Left lung (tissue), 10 donors: ENCODE results near the gene ZNF629. TPM values are rescaled to one million over a fixed set of nuclear protein-coding genes. Genes with fewer than 3 reads are reported as not detected.

Experiments used
- ATAC-seq: fragments of 200-7000 bp; cut with Tn5 transposase; one replicate; pipeline ENCODE4 v1.9.1; 2020; ENCODE audit warnings: moderate library complexity
- DNase-seq, 4 donors: peaks; one replicate each; pipeline ENCODE4 v3.0.0-alpha.2; 2013 to 2020
- H3K27ac ChIP-seq, 2 donors: fragments of 200-600 bp; sonication (generic) in 1 of 2; one replicate each; pipeline versions ENCODE4 v1.5.0 to v1.8.0; 2020 to 2021
- H3K27me3 ChIP-seq, 2 donors: fragments of 200-600 bp; sonication (generic) in 1 of 2; one replicate each; pipeline versions ENCODE4 v1.5.0 to v1.8.0; 2020 to 2021
- H3K36me3 ChIP-seq, 2 donors: fragments of 200-600 bp; sonication (generic) in 1 of 2; one replicate each; pipeline versions ENCODE4 v1.5.0 to v1.8.0; 2020 to 2021
- H3K4me1 ChIP-seq, 2 donors: fragments of 200-600 bp; one replicate each; pipeline ENCODE4 v1.8.0; 2021
- H3K4me3 ChIP-seq, 2 donors: fragments of 200-600 bp; sonication (generic) in 1 of 2; one replicate each; pipeline versions ENCODE4 v1.5.0 to v1.8.0; 2020 to 2021; ENCODE audit warnings: mild to moderate bottlenecking in 1 of 2
- H3K9me3 ChIP-seq, 2 donors: fragments of 200-600 bp; sonication (generic) in 1 of 2; one replicate each; pipeline versions ENCODE4 v1.5.0 to v1.8.0; 2020 to 2021
- intact Hi-C, 2 donors: fragments of 100-400 bp; cut with DNase I; formaldehyde crosslinking; loops; one replicate each; pipeline versions ENCODE4 v1.11.2 to v1.14.2; 2022
- polyA plus RNA-seq, 6 donors: library from polyadenylated mRNA; unstranded; fragments of 120-200 nt; gene quantifications; one replicate each; pipeline ENCODE4 v1.2.1, GENCODE V29; 2013; ENCODE audit not compliant: insufficient read length in 6 of 6
- total RNA-seq, 2 donors: library from RNA; stranded (reverse); fragmentation: NEBNext Ultra II Directional; extraction: Animal tissue kit (Norgen Biotek cat#: 25700); gene quantifications; one replicate each; pipeline ENCODE4 v1.2.1, GENCODE V29; 2021
- TF ChIP-seq, protein P1 (sequence below), 2 donors: fragments of 200-600 bp; sonication (generic) in 1 of 2; IDR thresholded peaks; one replicate each; pipeline versions ENCODE4 v1.5.0 to v1.8.0; 2021; ENCODE audit warnings: antibody characterized with exemption in 2 of 2
- donor health status: DM: no; HTN: yes; CAD: no.
- donor health status: DM: no; HTN: no; CAD: no.

Gene ZNF629
- total and polyA plus RNA-seq, 8 donors: 12.3 to 22.8 (median 19.0) TPM

DNA sequence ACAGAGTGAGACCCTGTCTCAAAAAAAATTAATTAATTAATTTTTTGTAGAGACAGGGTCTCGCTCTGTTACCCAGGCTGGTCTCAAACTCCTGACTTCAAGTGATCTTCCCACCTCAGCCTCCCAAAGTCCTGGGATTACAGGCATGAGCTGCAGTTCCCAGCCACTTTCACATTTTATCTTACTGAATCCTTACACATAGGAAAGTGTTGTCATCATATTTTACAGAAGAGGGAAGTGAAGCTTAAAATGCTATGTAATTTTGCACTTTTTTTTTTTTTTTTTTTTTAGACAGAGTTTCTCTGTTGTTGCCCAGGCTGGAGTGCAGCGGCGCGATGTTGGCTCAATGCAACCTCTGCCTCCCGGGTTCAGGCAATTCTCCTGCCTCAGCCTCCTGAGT, 21.1 kb upstream of the ZNF629 start:
- TF ChIP-seq, protein P1, sequence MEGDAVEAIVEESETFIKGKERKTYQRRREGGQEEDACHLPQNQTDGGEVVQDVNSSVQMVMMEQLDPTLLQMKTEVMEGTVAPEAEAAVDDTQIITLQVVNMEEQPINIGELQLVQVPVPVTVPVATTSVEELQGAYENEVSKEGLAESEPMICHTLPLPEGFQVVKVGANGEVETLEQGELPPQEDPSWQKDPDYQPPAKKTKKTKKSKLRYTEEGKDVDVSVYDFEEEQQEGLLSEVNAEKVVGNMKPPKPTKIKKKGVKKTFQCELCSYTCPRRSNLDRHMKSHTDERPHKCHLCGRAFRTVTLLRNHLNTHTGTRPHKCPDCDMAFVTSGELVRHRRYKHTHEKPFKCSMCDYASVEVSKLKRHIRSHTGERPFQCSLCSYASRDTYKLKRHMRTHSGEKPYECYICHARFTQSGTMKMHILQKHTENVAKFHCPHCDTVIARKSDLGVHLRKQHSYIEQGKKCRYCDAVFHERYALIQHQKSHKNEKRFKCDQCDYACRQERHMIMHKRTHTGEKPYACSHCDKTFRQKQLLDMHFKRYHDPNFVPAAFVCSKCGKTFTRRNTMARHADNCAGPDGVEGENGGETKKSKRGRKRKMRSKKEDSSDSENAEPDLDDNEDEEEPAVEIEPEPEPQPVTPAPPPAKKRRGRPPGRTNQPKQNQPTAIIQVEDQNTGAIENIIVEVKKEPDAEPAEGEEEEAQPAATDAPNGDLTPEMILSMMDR (IDR thresholded peaks at IDR 0.05): no peak
- ATAC-seq: no peak
- no peak for DNase-seq
- peaks cover 0 to 36% of the 10 kb centered on the region in 2 donors for H3K4me1 ChIP-seq
- no peak overlapping the region for H3K27ac ChIP-seq
- no peaks in the 10 kb centered on the region for H3K9me3 ChIP-seq
- no peaks in the 10 kb centered on the region for H3K27me3 ChIP-seq
- no peak overlapping the region for H3K4me3 ChIP-seq
- intact Hi-C loops: no loop called here
- H3K36me3 ChIP-seq: no peaks in the 10 kb centered on the region

DNA sequence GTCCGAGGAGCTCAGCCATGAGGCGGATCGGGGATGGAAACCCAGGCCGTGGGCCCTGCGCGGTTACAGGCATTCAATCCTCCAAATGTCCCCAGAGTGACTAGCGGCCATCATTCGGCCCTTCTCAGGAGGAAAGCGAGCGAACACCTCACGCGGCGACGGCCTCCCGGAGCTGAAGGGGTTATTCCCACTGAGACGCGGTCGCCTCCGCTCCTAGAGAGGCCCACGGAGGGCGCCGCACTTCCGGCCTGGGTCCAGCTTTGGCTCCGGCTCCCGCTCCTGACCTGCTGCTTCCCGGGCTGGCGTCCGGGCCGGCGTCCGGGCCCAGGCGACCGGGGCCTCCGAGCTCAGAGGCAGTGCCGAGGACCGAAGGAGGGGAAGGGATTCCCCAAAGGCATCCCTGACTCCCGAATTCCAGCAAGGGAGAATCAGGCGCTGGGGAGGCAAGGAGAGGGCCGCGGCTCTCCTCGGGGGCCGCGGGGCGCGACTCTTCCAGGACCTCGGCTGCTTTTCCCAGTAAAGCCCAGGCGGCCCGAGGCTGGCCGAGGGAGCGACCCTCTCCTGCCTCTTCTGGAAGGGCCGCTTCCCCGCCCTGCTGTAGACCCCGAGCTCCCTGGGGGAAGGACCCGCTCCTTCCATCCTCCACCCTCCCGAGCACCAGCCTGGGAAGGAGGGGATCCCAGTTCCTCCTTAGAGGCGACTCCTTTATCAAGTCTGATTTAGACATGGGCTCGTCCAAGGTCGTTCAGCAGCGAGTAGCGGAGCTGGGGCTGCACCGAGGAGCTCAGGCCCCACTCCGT, 18.6 kb upstream of the ZNF629 start:
- DNase-seq (peak; percentile 86 to 96 (median 90)), ATAC-seq (peak; percentile 97)
- TF ChIP-seq, protein P1 (IDR thresholded peaks at IDR 0.05): no peak
- intact Hi-C loops: no loop called here
- Histone ChIP-seq H3K4me3 (peak overlapping the region; percentile 83 to 86), H3K27ac (peak overlapping the region; percentile 87 to 94), H3K36me3 (no peaks in the 10 kb centered on the region), H3K9me3 (no peaks in the 10 kb centered on the region), H3K27me3 (no peaks in the 10 kb centered on the region), H3K4me1 (peaks cover 0 to 29% of the 10 kb centered on the region in 2 donors)

DNA sequence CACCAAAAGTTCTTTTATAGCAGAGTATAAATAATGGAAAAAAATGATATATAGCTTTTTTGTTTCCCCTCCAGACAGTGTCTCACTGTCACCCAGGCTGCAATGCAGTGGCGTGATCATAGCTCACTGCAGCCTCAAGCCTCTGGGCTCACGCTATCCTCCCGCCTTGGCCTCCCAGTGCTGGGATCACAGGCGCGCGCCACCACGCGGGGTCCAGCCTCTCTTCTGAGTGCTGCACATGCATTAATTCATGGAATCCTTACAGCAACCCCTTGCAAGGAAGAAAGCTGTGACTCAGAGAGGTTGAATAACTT, 18.0 kb upstream of the ZNF629 start:
- peak; percentile 2 for ATAC-seq
- no peaks in the 10 kb centered on the region for H3K36me3 ChIP-seq
- peaks cover 0 to 29% of the 10 kb centered on the region in 2 donors for H3K4me1 ChIP-seq
- intact Hi-C loops: no loop called here
- no peaks in the 10 kb centered on the region for H3K27me3 ChIP-seq
- H3K4me3 ChIP-seq: peak overlapping the region; percentile 83 to 86
- H3K27ac ChIP-seq: peak overlapping the region; percentile 87 to 94
- no peak for DNase-seq
- no peaks in the 10 kb centered on the region for H3K9me3 ChIP-seq
- TF ChIP-seq, protein P1 (IDR thresholded peaks at IDR 0.05): no peak

DNA sequence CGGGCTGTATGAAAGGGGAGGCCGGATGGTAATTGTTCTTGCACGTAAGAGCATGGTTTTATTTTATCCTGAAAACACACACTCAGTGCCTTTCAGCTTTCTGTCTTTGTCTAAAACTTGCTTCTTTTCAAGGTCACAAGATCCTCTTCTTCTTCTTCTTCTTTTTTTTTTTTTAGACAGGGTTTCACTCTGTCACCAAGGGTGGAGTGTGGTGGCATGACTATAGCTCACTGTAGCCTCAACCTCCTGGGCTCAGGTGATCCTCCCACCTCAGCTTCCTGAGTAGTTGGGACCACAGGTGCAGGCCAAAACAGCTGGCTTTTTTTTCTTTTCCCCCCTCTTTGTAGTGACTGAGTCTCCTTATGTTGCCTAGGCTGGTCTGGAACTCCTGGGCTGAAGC, 15.9 kb upstream of the ZNF629 start:
- H3K4me3 ChIP-seq: no peak overlapping the region
- H3K36me3 ChIP-seq: no peaks in the 10 kb centered on the region
- ATAC-seq (no peak), DNase-seq (no peak)
- no peaks in the 10 kb centered on the region for H3K9me3 ChIP-seq
- intact Hi-C loops: no loop called here
- H3K4me1 ChIP-seq: peaks cover 0 to 27% of the 10 kb centered on the region in 2 donors
- TF ChIP-seq, protein P1 (IDR thresholded peaks at IDR 0.05): no peak
- no peaks in the 10 kb centered on the region for H3K27me3 ChIP-seq
- H3K27ac ChIP-seq: no peak overlapping the region

DNA sequence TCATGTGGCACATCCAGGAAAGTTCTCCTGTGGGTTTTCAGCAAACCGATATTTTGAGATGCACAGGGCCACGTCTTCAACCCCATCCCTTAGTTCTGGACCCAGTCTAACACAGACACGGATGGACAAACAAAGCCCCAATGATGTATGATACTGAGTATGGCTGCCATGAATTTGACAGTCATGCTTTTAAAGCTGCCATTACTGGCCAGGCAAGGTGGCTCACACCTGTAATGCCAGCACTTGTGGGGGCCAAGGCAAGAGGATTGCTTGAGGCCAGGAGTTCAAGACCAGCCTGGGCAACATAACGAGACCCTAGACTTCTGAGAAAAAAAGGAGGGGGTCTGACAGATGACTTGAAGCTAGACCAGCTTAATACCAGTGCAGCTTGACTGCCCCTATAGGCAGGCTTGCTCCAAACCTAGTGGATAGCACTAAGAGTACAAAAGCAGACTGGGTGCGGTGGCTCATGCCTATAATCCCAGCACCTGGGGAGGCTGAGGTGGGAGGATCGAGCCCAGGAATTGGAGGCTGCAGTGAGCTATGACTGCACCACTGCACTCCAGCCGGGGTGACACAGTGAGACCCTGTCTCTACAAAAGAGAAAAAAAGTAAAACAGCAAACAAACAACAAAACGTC, 10.8 kb upstream of the ZNF629 start:
- no peaks in the 10 kb centered on the region for H3K36me3 ChIP-seq
- no peaks in the 10 kb centered on the region for H3K4me1 ChIP-seq
- TF ChIP-seq, protein P1 (IDR thresholded peaks at IDR 0.05): no peak
- H3K27ac ChIP-seq: no peak overlapping the region
- H3K27me3 ChIP-seq: no peaks in the 10 kb centered on the region
- intact Hi-C loops: no loop called here
- no peaks in the 10 kb centered on the region for H3K9me3 ChIP-seq
- ATAC-seq (no peak), DNase-seq (no peak)
- no peak overlapping the region for H3K4me3 ChIP-seq
